ENCODE data around the gene ARSD. TPM values are rescaled to one million over a fixed set of nuclear protein-coding genes. Genes with fewer than 3 reads are reported as not detected.
A peak's percentile ranks its signal among the peaks of the same experiment; 100 is the strongest.

Gene ARSD
- total and polyA plus RNA-seq, 2 of the 8 experiments (the other 6 are each of a cell fraction or from before 2014, with no cell fraction given): 1.8 to 3.2 TPM

GRCh38 chrX:2913118-2913517 lies 16.0 kb downstream of the ARSD start:
- Histone ChIP-seq H3K23ac (ENCODE audit: insufficient read length) (no peak overlapping the region), H2AFZ (ENCODE audit: low read length) (no peak overlapping the region), H3K4ac (replicated peaks; ENCODE audit: insufficient read length, low read depth, low read length) (no peak overlapping the region), H3K4me3 (ENCODE audit: extremely low read depth in 1 of 4, insufficient read depth in 2 of 4, low read depth in 3 of 4, low read length in 4 of 4) (no peak overlapping the region), H2BK15ac (ENCODE audit: low read length) (no peak overlapping the region), H3K27me3 (replicated peaks in 1 of 4; ENCODE audit: control insufficient read depth in 3 of 4, extremely low read depth in 1 of 4, insufficient read depth in 3 of 4, low read length in 3 of 4) (no peaks in the 10 kb centered on the region), H3K9me3 (ENCODE audit: insufficient read depth in 2 of 2, low read depth in 1 of 2, low read length in 1 of 2) (no peaks in the 10 kb centered on the region), H4K91ac (replicated peaks; ENCODE audit: insufficient read length, low read length) (no peak overlapping the region), H2BK20ac (ENCODE audit: low read length) (no peak overlapping the region), H3K79me2 (ENCODE audit: control insufficient read depth in 1 of 2, insufficient read depth in 2 of 2, low read length in 2 of 2) (no peaks in the 10 kb centered on the region), H4K20me1 (replicated peaks in 1 of 2; ENCODE audit: control insufficient read depth in 1 of 2, insufficient read depth in 2 of 2, low read length in 2 of 2) (no peaks in the 10 kb centered on the region), H3K18ac (ENCODE audit: extremely low read depth, low read length) (no peak overlapping the region; the same call in 1 of the 2 replicates), H3K36me3 (ENCODE audit: control insufficient read depth in 2 of 4, insufficient read depth in 4 of 4, low read length in 3 of 4) (no peaks in the 10 kb centered on the region), H3K4me2 (ENCODE audit: insufficient read depth in 1 of 2, low read depth in 2 of 2, low read length in 2 of 2) (peak overlapping the region; percentile 1 to 38; a peak in 3 of 4 replicates), H3K14ac (ENCODE audit: insufficient read length) (no peak overlapping the region), H3K4me1 (replicated peaks in 1 of 4; ENCODE audit: control insufficient read depth in 3 of 4, insufficient read depth in 4 of 4, low read length in 3 of 4) (peaks cover 0 to 7% (median 4%) of the 10 kb centered on the region in 4 experiments; a peak in 4 of 7 replicates), H4K5ac (ENCODE audit: insufficient read length, low read depth, low read length) (no peak overlapping the region), H2AK5ac (ENCODE audit: low read depth, low read length) (no peak overlapping the region), H2BK12ac (ENCODE audit: low read depth, low read length) (no peak overlapping the region), H2BK120ac (replicated peaks; ENCODE audit: low read depth, low read length) (no peak overlapping the region), H3K27ac (ENCODE audit: low read depth, low read length) (no peak overlapping the region), H3K79me1 (ENCODE audit: low read depth, low read length) (no peaks in the 10 kb centered on the region), H3K23me2 (ENCODE audit: low read depth, low read length) (no peaks in the 10 kb centered on the region), H3K9ac (replicated peaks in 1 of 4; ENCODE audit: extremely low read depth in 1 of 4, low read depth in 3 of 4, low read length in 3 of 4) (no peak overlapping the region), H2BK5ac (ENCODE audit: low read depth, low read length) (0 out of 2 replicates have a peak overlapping the region, but pooled peaks have one; percentile 16), H3K56ac (replicated peaks; ENCODE audit: insufficient read length, low read depth, low read length) (no peak overlapping the region), H4K8ac (ENCODE audit: extremely low read depth, insufficient read depth, low read length) (no peak overlapping the region)
- FAIRE-seq (no peak), DNase-seq (ENCODE audit: low read depth in 1 of 2, low spot score in 2 of 2) (no peak)
- ChIA-PET CTCF (ENCODE audit: partially characterized antibody) (interaction anchor here (2.8 kb wide), 1 partner anchor 9 kb away, joined by 9 read pairs; no protein-coding TSS in a partner anchor), POLR2A (ENCODE audit: partially characterized antibody) (interaction anchor here (0.7 kb wide), 1 partner anchor 15 kb away, joined by 3 read pairs; no protein-coding TSS in a partner anchor)
- TF ChIP-seq TCF12 (IDR thresholded peaks at IDR 0.05; ENCODE audit: low read depth, low read length) (no peak), KDM5A (IDR thresholded peaks at IDR 0.05; ENCODE audit: low read length) (no peak), CBX5 (IDR thresholded peaks at IDR 0.05; ENCODE audit: low read depth, low read length) (no peak), PHF8 (conservative IDR thresholded peaks at IDR 0.05; ENCODE audit: low read depth, low read length) (no peak), SAP30 (IDR thresholded peaks at IDR 0.05; ENCODE audit: insufficient read depth, insufficient replicate concordance, low read length) (no peak), NRF1 (IDR thresholded peaks at IDR 0.05; ENCODE audit: low read depth, low read length) (no peak), KDM1A (IDR thresholded peaks at IDR 0.05; ENCODE audit: borderline replicate concordance, low read length) (no peak), FOSL1 (IDR thresholded peaks at IDR 0.05; ENCODE audit: insufficient read depth, low read depth, low read length) (no peak), SRF (IDR thresholded peaks at IDR 0.05; ENCODE audit: low read depth, low read length) (no peak), BACH1 (IDR thresholded peaks at IDR 0.05; ENCODE audit: low read length) (no peak), HDAC6 (IDR thresholded peaks at IDR 0.05; ENCODE audit: low read depth, low read length) (no peak), CHD1 (IDR thresholded peaks at IDR 0.05; ENCODE audit: low read depth, low read length) (no peak)
- 26% methylated on average over 3 of the region's 3 CpGs; no CpG with 5 or more reads in 1 of the 2 experiments for WGBS, 2 experiments (ENCODE audit: extremely low coverage in 1 of 2, insufficient coverage in 1 of 2, insufficient read length in 1 of 2, insufficient replicate concordance in 2 of 2, low coverage in 1 of 2, low lambda C conversion rate in 2 of 2, missing lambda C conversion rate in 1 of 2)
